OCI-LY7 (cell line): ENCODE results near the gene ELOB. TPM values are rescaled to one million over a fixed set of nuclear protein-coding genes. Genes with fewer than 3 reads are reported as not detected.

Source experiments
- BruUV-seq: library from RNA; stranded (reverse); fragments of 400-500 nt; replicated peaks from 2 replicates; lab custom pipeline; 2021; lab: Mats Ljungman, UMichigan
- CTCF ChIA-PET: fragments of 300-600 bp; sonication (Branson Sonifier 250); formaldehyde crosslinking; loops from one replicate; lab custom pipeline; 2022; ENCODE audit warnings: antibody characterized with exemption; ENCODE audit not compliant: unreplicated experiment; lab: Charles Lee
- POLR2A ChIA-PET: fragments of 300-600 bp; sonication (Branson Sonifier 250); formaldehyde crosslinking; loops from one replicate; lab custom pipeline; 2022; ENCODE audit warnings: antibody characterized with exemption; lab: Charles Lee
- DNase-seq: peaks from one replicate; pipeline ENCODE4 v3.0.0-alpha.2; 2015; ENCODE audit warnings: low spot score
- H2AFZ ChIP-seq: fragments of 200-600 bp; sonication (generic), shearing (Covaris generic); 2 replicates; pipeline ENCODE4 v1.6.1; 2014; ENCODE audit warnings: mild to moderate bottlenecking, antibody characterized with exemption, low read length, moderate library complexity
- H3K27ac ChIP-seq: fragments of 200-600 bp; sonication (generic); 2 replicates; pipeline ENCODE4 v1.5.1; 2014; ENCODE audit warnings: mixed run types, low read depth, mild to moderate bottlenecking, moderate library complexity, low read length, inconsistent platforms; ENCODE audit not compliant: poor library complexity, severe bottlenecking
- H3K36me3 ChIP-seq: fragments of 200-600 bp; sonication (generic); 2 replicates; pipeline ENCODE4 v1.6.1; 2014; ENCODE audit warnings: mild to moderate bottlenecking, antibody characterized with exemption, low read length, moderate library complexity, mixed read lengths; ENCODE audit not compliant: insufficient read depth
- H3K4me1 ChIP-seq: fragments of 200-600 bp; sonication (generic); 2 replicates; pipeline ENCODE4 v1.5.1; 2014; ENCODE audit warnings: mild to moderate bottlenecking, low read length; ENCODE audit not compliant: insufficient read depth, poor library complexity, severe bottlenecking
- H3K4me2 ChIP-seq: fragments of 200-600 bp; sonication (generic); 2 replicates; pipeline ENCODE4 v1.6.1; 2014; ENCODE audit warnings: mild to moderate bottlenecking, low read length
- H3K4me3 ChIP-seq: fragments of 200-600 bp; sonication (generic); 2 replicates; pipeline ENCODE4 v1.5.1; 2014; ENCODE audit warnings: mild to moderate bottlenecking, low read depth, low read length; ENCODE audit not compliant: poor library complexity, severe bottlenecking
- H3K79me2 ChIP-seq: fragments of 200-600 bp; sonication (generic); 2 replicates; pipeline ENCODE4 v1.6.1; 2016; ENCODE audit warnings: low read depth, mild to moderate bottlenecking, low read length, moderate library complexity, mixed read lengths; ENCODE audit not compliant: insufficient read depth
- H3K9me2 ChIP-seq: fragments of 200-600 bp; sonication (generic); 2 replicates; pipeline ENCODE4 v1.6.1; 2016; ENCODE audit warnings: mild to moderate bottlenecking, low read length, mixed read lengths; ENCODE audit not compliant: insufficient read depth
- H3K9me3 ChIP-seq: fragments of 200-600 bp; sonication (generic); 2 replicates; pipeline ENCODE4 v1.6.1; 2014; ENCODE audit warnings: mild to moderate bottlenecking, mixed run types, low read length, mixed read lengths
- H4K20me1 ChIP-seq: fragments of 200-600 bp; sonication (generic); 2 replicates; pipeline ENCODE4 v1.6.1; 2014; ENCODE audit warnings: mild to moderate bottlenecking, antibody characterized with exemption, low read length, moderate library complexity, mixed read lengths; ENCODE audit not compliant: insufficient read depth
- CTCF ChIP-seq: fragments of 200-600 bp; sonication (generic); conservative IDR thresholded peaks from 2 replicates; pipeline ENCODE4 v1.5.1; 2014; ENCODE audit warnings: mild to moderate bottlenecking, antibody characterized with exemption, low read length, moderate library complexity, mixed read lengths
- EZH2phosphoT487 ChIP-seq: fragments of 200-600 bp; sonication (generic); IDR thresholded peaks from 2 replicates; pipeline ENCODE4 v1.6.1; 2018; ENCODE audit warnings: low read depth, borderline replicate concordance, mild to moderate bottlenecking, mixed run types, antibody characterized with exemption, low read length, moderate library complexity, mixed read lengths
- intact Hi-C: fragments of 100-400 bp; cut with micrococcal nuclease; formaldehyde crosslinking; loops from one replicate; pipeline ENCODE4 v1.10.0; 2022; ENCODE audit not compliant: unreplicated experiment
- total RNA-seq, 2 experiments: library from RNA; depleted of rRNA in 1 of 2; stranded (reverse); fragments of >200 nt in 1 of 2; shearing (Covaris generic) in 1 of 2; gene quantifications; 2 replicates each; pipeline ENCODE4 v1.2.3, GENCODE V29; 2014 to 2022

The ELOB gene
- total RNA-seq, 2 experiments from 2014 or later, result 209 to 285 TPM

- Histone ChIP-seq H3K4me2 (no peak overlapping the region), H3K36me3 (no peaks in the 10 kb centered on the region), H2AFZ (no peak overlapping the region), H3K9me2 (no peaks in the 10 kb centered on the region), H3K4me1 (no peaks in the 10 kb centered on the region), H3K79me2 (no peaks in the 10 kb centered on the region), H3K27ac (no peak overlapping the region), H4K20me1 (no peaks in the 10 kb centered on the region), H3K9me3 (no peaks in the 10 kb centered on the region), H3K4me3 (no peak overlapping the region)
- no TSS peak for BruUV-seq
- ChIA-PET POLR2A (no interaction called here), CTCF (no interaction called here)
- TF ChIP-seq CTCF (no peak), EZH2phosphoT487 (no peak)
- intact Hi-C loops, result no loop called here
- DNase-seq, result no peak
These were observed 26.6 kb upstream of the ELOB start for GRCh38 chr16:2803545-2804195.

GRCh38 chr16:2799859-2800226, 22.8 kb upstream of the ELOB start:
- no TSS peak for BruUV-seq
- TF ChIP-seq EZH2phosphoT487 (no peak), CTCF (no peak)

GRCh38 chr16:2799205-2799858, 22.3 kb upstream of the ELOB start:
- Histone ChIP-seq H3K9me2 (no peaks in the 10 kb centered on the region), H3K27ac (no peak overlapping the region), H3K4me1 (no peaks in the 10 kb centered on the region), H3K9me3 (no peaks in the 10 kb centered on the region), H2AFZ (no peak overlapping the region), H3K4me2 (no peak overlapping the region), H3K36me3 (no peaks in the 10 kb centered on the region), H3K79me2 (no peaks in the 10 kb centered on the region), H4K20me1 (no peaks in the 10 kb centered on the region), H3K4me3 (no peak overlapping the region)
- CTCF ChIA-PET, result no interaction called here
- no peak for DNase-seq
- intact Hi-C loops, result loop anchor here (10.0 kb wide), 1 partner anchor 55 kb away; the partner anchor contains the start of gene PRSS22
- POLR2A ChIA-PET, result no interaction called here
- TF ChIP-seq CTCF (no peak), EZH2phosphoT487 (no peak)
- BruUV-seq, result no TSS peak

More at GRCh38 chr16:2799859-2800226, 22.8 kb upstream of the ELOB start:
- DNase-seq, result no peak
- Histone ChIP-seq H3K4me1 (no peaks in the 10 kb centered on the region), H4K20me1 (no peaks in the 10 kb centered on the region), H2AFZ (no peak overlapping the region), H3K9me2 (no peaks in the 10 kb centered on the region), H3K79me2 (no peaks in the 10 kb centered on the region), H3K4me2 (no peak overlapping the region), H3K36me3 (no peaks in the 10 kb centered on the region), H3K9me3 (no peaks in the 10 kb centered on the region), H3K27ac (no peak overlapping the region), H3K4me3 (no peak overlapping the region)
- intact Hi-C loops, result loop anchor here (10.0 kb wide), 1 partner anchor 55 kb away; the partner anchor contains the start of gene PRSS22
- ChIA-PET POLR2A (interaction anchor here (0.7 kb wide), 1 partner anchor 303 kb away, joined by 5 read pairs; no protein-coding TSS in a partner anchor), CTCF (no interaction called here)
